ENCODE measurements around the gene DKK3.

DKK3 gene

GRCh38 chr11:12003815-12004214 lies 4.6 kb downstream of the DKK3 start:
- no peak for DNase-seq (ENCODE audit: low read depth)

- DNase-seq (ENCODE audit: low read depth), result no peak
These were observed 5.1 kb downstream of the DKK3 start for GRCh38 chr11:12003336-12003735.

GRCh38 chr11:12001186-12001585 lies 7.2 kb downstream of the DKK3 start:
- no peak for DNase-seq (ENCODE audit: low read depth)

- peak; percentile 88 for DNase-seq (ENCODE audit: low read depth)
These were observed 10.2 kb downstream of the DKK3 start for GRCh38 chr11:11998091-11998781.

- no peak for DNase-seq (ENCODE audit: low read depth)
These were observed 11.4 kb downstream of the DKK3 start for GRCh38 chr11:11997049-11997322.

GRCh38 chr11:11996321-11997048 lies 11.9 kb downstream of the DKK3 start:
- DNase-seq (ENCODE audit: low read depth), result no peak

- no peak for DNase-seq (ENCODE audit: low read depth)
These were observed 12.8 kb downstream of the DKK3 start for GRCh38 chr11:11995601-11996000.

- no peak for DNase-seq (ENCODE audit: low read depth)
These were observed 14.6 kb downstream of the DKK3 start for GRCh38 chr11:11993839-11994238.

- no peak for DNase-seq (ENCODE audit: low read depth)
These were observed 15.9 kb downstream of the DKK3 start for GRCh38 chr11:11992257-11993212.

- DNase-seq (ENCODE audit: low read depth), result no peak
These were observed 18.4 kb downstream of the DKK3 start for GRCh38 chr11:11989774-11990744.

GRCh38 chr11:11988681-11989261 lies 19.7 kb downstream of the DKK3 start:
- no peak for DNase-seq (ENCODE audit: low read depth)

GRCh38 chr11:11988099-11988651 lies 20.3 kb downstream of the DKK3 start:
- DNase-seq (ENCODE audit: low read depth), result no peak

- DNase-seq (ENCODE audit: low read depth), result no peak
These were observed 20.9 kb downstream of the DKK3 start for GRCh38 chr11:11987503-11988022.

- no peak for DNase-seq (ENCODE audit: low read depth)
These were observed 22.2 kb downstream of the DKK3 start for GRCh38 chr11:11985954-11986949.

- no peak for DNase-seq (ENCODE audit: low read depth)
These were observed 23.3 kb downstream of the DKK3 start for GRCh38 chr11:11985016-11985715.

GRCh38 chr11:11984563-11984962 lies 23.9 kb downstream of the DKK3 start:
- no peak for DNase-seq (ENCODE audit: low read depth)

GRCh38 chr11:11983427-11983826 lies 25.0 kb downstream of the DKK3 start:
- no peak for DNase-seq (ENCODE audit: low read depth)

GRCh38 chr11:11982975-11983374 lies 25.5 kb downstream of the DKK3 start:
- DNase-seq (ENCODE audit: low read depth), result peak; percentile 84

GRCh38 chr11:11982461-11982860 lies 26.0 kb downstream of the DKK3 start:
- DNase-seq (ENCODE audit: low read depth), result no peak

Data from stromal cell of bone marrow (primary cell).